ENCODE data around the gene DYTN.

DNA sequence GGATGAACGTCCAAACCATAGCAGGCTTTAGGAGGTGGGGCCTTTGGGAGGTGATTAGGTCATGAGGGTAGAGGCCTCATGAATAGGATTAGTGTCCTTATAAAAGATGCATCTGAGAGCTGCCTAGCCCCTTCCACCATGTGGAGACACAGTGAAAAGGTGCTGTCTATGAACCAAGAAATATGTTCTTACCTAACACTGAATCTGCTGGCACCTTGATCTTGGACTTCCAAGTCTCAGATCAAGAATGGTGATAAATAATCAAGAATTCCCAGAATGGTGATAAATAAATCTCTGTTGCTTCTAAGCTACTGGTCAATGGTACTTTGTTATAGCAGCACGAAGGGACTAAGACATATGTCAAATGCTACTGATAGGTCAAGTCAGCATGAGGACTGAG lies 15.1 kb upstream of the DYTN start:
- TF ChIP-seq CEBPB (IDR thresholded peaks at IDR 0.05) = no peak
- no peak for TF ChIP-seq HDAC2 (IDR thresholded peaks at IDR 0.05)
- TF ChIP-seq CHD2 (IDR thresholded peaks at IDR 0.05; ENCODE audit: low read length, partially characterized antibody) = no peak
- TF ChIP-seq, protein P1, sequence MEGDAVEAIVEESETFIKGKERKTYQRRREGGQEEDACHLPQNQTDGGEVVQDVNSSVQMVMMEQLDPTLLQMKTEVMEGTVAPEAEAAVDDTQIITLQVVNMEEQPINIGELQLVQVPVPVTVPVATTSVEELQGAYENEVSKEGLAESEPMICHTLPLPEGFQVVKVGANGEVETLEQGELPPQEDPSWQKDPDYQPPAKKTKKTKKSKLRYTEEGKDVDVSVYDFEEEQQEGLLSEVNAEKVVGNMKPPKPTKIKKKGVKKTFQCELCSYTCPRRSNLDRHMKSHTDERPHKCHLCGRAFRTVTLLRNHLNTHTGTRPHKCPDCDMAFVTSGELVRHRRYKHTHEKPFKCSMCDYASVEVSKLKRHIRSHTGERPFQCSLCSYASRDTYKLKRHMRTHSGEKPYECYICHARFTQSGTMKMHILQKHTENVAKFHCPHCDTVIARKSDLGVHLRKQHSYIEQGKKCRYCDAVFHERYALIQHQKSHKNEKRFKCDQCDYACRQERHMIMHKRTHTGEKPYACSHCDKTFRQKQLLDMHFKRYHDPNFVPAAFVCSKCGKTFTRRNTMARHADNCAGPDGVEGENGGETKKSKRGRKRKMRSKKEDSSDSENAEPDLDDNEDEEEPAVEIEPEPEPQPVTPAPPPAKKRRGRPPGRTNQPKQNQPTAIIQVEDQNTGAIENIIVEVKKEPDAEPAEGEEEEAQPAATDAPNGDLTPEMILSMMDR (IDR thresholded peaks at IDR 0.05) = no peak
